Stimulated activated CD4-positive, alpha-beta T cell treated with anti-CD3 and anti-CD28 coated beads, Interleukin-2, amount 100 ng/mL, for 4 hours (primary cell): ENCODE results near the gene MRPS23.

Experiments
- DNase-seq: peaks from one replicate; pipeline ENCODE4 v3.0.0-alpha.2; 2020; ENCODE audit warnings: low read depth

Gene MRPS23

DNA sequence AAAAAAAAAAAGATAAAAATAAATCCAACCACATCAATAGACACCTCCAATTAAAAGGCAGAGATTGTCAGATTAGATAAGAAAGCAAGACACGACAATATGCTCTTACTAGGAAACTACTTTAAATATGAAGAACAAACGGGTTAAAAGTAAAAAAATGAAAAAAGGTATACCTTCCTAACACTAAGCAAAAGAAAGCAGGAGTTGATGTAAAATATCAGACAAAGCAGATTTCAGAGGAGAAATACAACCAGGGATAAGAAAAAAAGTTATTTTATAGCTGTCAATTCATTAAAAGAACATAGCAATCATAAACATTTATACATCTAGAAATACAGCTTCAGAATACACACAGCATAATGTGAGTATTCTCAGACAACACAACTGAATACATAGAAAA is 55.0 kb downstream of the MRPS23 start:
- no peak for DNase-seq

DNA sequence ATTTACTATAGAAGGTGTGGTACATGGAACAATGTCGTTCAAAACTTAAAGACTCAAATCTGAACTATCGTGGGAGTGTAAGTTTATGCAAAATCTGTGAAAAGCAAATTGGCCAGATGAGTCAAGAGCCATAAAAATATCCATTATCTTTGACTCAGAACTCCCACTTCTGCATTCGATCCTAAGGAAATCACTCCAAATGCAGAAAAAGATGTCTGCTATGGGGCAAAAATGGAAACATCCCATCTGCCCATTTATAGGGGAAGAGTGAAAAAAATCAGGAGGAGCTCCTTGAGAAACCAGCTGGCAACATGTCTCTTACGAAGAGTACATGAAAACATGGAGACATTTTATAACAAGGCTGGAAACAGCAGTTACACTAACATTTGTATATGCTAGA is 61.1 kb downstream of the MRPS23 start:
- DNase-seq, result no peak

DNA sequence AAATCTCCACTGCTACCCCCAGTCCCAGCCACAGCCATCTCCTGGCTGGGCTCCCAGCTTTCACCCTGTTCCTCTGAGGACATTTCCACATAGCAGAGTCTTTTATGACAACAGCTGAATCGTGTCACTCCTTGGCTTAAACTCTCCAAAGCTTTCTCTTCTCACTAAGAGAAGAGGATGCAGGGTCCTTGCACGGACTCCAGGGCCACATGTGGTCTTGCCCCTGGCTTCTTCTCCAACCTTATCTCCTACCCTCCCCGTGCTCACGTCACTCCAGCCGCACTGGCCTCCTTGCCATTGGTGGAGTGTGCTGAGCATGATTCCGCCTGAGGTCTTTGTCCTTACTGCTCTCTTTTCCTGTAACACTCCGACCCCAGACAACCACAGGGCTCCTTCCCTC is 64.8 kb downstream of the MRPS23 start:
- no peak for DNase-seq
